ENCODE data around the gene ZNF516.

The ZNF516 gene

GRCh38 chr18:76391746-76392145 lies 103.3 kb downstream of the ZNF516 start:
- Histone ChIP-seq H3K36me3 (ENCODE audit: insufficient read depth, low read depth, low read length) (no peaks in the 10 kb centered on the region), H3K4me1 (ENCODE audit: insufficient read depth, low read length) (no peaks in the 10 kb centered on the region), H3K4me3 (ENCODE audit: low read length) (no peak overlapping the region), H3K27ac (ENCODE audit: low read length) (no peak overlapping the region), H3K9ac (ENCODE audit: low read depth, low read length) (no peak overlapping the region), H3K27me3 (ENCODE audit: insufficient read depth, low read length) (no peaks in the 10 kb centered on the region), H3K9me3 (ENCODE audit: insufficient read depth, low read depth, low read length) (no peaks in the 10 kb centered on the region)

- no peak overlapping the region for H3K9ac ChIP-seq (ENCODE audit: low read depth, low read length)
- H3K36me3 ChIP-seq (ENCODE audit: insufficient read depth, low read depth, low read length), result no peaks in the 10 kb centered on the region
- H3K4me1 ChIP-seq (ENCODE audit: insufficient read depth, low read length), result no peaks in the 10 kb centered on the region
- no peak overlapping the region for H3K4me3 ChIP-seq (ENCODE audit: low read length)
- no peak overlapping the region for H3K27ac ChIP-seq (ENCODE audit: low read length)
- no peaks in the 10 kb centered on the region for H3K9me3 ChIP-seq (ENCODE audit: insufficient read depth, low read depth, low read length)
- H3K27me3 ChIP-seq (ENCODE audit: insufficient read depth, low read length), result no peaks in the 10 kb centered on the region
Observed at GRCh38 chr18:76391038-76391437, 104.0 kb downstream of the ZNF516 start.

- no peak overlapping the region for H3K9ac ChIP-seq (ENCODE audit: low read depth, low read length)
- no peaks in the 10 kb centered on the region for H3K27me3 ChIP-seq (ENCODE audit: insufficient read depth, low read length)
- H3K36me3 ChIP-seq (ENCODE audit: insufficient read depth, low read depth, low read length), result no peaks in the 10 kb centered on the region
- H3K4me1 ChIP-seq (ENCODE audit: insufficient read depth, low read length), result no peaks in the 10 kb centered on the region
- H3K9me3 ChIP-seq (ENCODE audit: insufficient read depth, low read depth, low read length), result no peaks in the 10 kb centered on the region
- no peak overlapping the region for H3K27ac ChIP-seq (ENCODE audit: low read length)
- H3K4me3 ChIP-seq (ENCODE audit: low read length), result no peak overlapping the region
Observed at GRCh38 chr18:76390452-76391035, 104.5 kb downstream of the ZNF516 start.

- Histone ChIP-seq H3K27ac (ENCODE audit: low read length) (no peak overlapping the region), H3K9me3 (ENCODE audit: insufficient read depth, low read depth, low read length) (no peaks in the 10 kb centered on the region), H3K36me3 (ENCODE audit: insufficient read depth, low read depth, low read length) (no peaks in the 10 kb centered on the region), H3K4me3 (ENCODE audit: low read length) (no peak overlapping the region), H3K27me3 (ENCODE audit: insufficient read depth, low read length) (no peaks in the 10 kb centered on the region), H3K4me1 (ENCODE audit: insufficient read depth, low read length) (no peaks in the 10 kb centered on the region), H3K9ac (ENCODE audit: low read depth, low read length) (no peak overlapping the region)
Observed at GRCh38 chr18:76389716-76390115, 105.3 kb downstream of the ZNF516 start.

GRCh38 chr18:76388891-76389423 lies 106.1 kb downstream of the ZNF516 start:
- H3K36me3 ChIP-seq (ENCODE audit: insufficient read depth, low read depth, low read length), result no peaks in the 10 kb centered on the region

GRCh38 chr18:76388261-76388660 lies 106.8 kb downstream of the ZNF516 start:
- Histone ChIP-seq H3K27me3 (ENCODE audit: insufficient read depth, low read length) (no peaks in the 10 kb centered on the region), H3K4me1 (ENCODE audit: insufficient read depth, low read length) (no peaks in the 10 kb centered on the region), H3K4me3 (ENCODE audit: low read length) (no peak overlapping the region), H3K9me3 (ENCODE audit: insufficient read depth, low read depth, low read length) (no peaks in the 10 kb centered on the region), H3K36me3 (ENCODE audit: insufficient read depth, low read depth, low read length) (no peaks in the 10 kb centered on the region), H3K9ac (ENCODE audit: low read depth, low read length) (no peak overlapping the region), H3K27ac (ENCODE audit: low read length) (no peak overlapping the region)

More at GRCh38 chr18:76388891-76389423, 106.1 kb downstream of the ZNF516 start:
- Histone ChIP-seq H3K9me3 (ENCODE audit: insufficient read depth, low read depth, low read length) (no peaks in the 10 kb centered on the region), H3K27me3 (ENCODE audit: insufficient read depth, low read length) (no peaks in the 10 kb centered on the region), H3K4me1 (ENCODE audit: insufficient read depth, low read length) (no peaks in the 10 kb centered on the region), H3K9ac (ENCODE audit: low read depth, low read length) (no peak overlapping the region), H3K27ac (ENCODE audit: low read length) (no peak overlapping the region), H3K4me3 (ENCODE audit: low read length) (no peak overlapping the region)

GRCh38 chr18:76387608-76388007 lies 107.4 kb downstream of the ZNF516 start:
- Histone ChIP-seq H3K9me3 (ENCODE audit: insufficient read depth, low read depth, low read length) (no peaks in the 10 kb centered on the region), H3K36me3 (ENCODE audit: insufficient read depth, low read depth, low read length) (no peaks in the 10 kb centered on the region), H3K27me3 (ENCODE audit: insufficient read depth, low read length) (no peaks in the 10 kb centered on the region), H3K9ac (ENCODE audit: low read depth, low read length) (no peak overlapping the region), H3K4me1 (ENCODE audit: insufficient read depth, low read length) (no peaks in the 10 kb centered on the region), H3K27ac (ENCODE audit: low read length) (no peak overlapping the region), H3K4me3 (ENCODE audit: low read length) (no peak overlapping the region)

GRCh38 chr18:76386886-76387285 lies 108.2 kb downstream of the ZNF516 start:
- no peaks in the 10 kb centered on the region for H3K9me3 ChIP-seq (ENCODE audit: insufficient read depth, low read depth, low read length)
- no peaks in the 10 kb centered on the region for H3K4me1 ChIP-seq (ENCODE audit: insufficient read depth, low read length)
- no peak overlapping the region for H3K27ac ChIP-seq (ENCODE audit: low read length)
- H3K4me3 ChIP-seq (ENCODE audit: low read length), result no peak overlapping the region
- no peaks in the 10 kb centered on the region for H3K36me3 ChIP-seq (ENCODE audit: insufficient read depth, low read depth, low read length)
- H3K27me3 ChIP-seq (ENCODE audit: insufficient read depth, low read length), result no peaks in the 10 kb centered on the region
- H3K9ac ChIP-seq (ENCODE audit: low read depth, low read length), result no peak overlapping the region

GRCh38 chr18:76386071-76386470 lies 109.0 kb downstream of the ZNF516 start:
- Histone ChIP-seq H3K9ac (ENCODE audit: low read depth, low read length) (no peak overlapping the region), H3K27ac (ENCODE audit: low read length) (no peak overlapping the region), H3K4me3 (ENCODE audit: low read length) (no peak overlapping the region), H3K9me3 (ENCODE audit: insufficient read depth, low read depth, low read length) (no peaks in the 10 kb centered on the region), H3K4me1 (ENCODE audit: insufficient read depth, low read length) (no peaks in the 10 kb centered on the region), H3K27me3 (ENCODE audit: insufficient read depth, low read length) (no peaks in the 10 kb centered on the region), H3K36me3 (ENCODE audit: insufficient read depth, low read depth, low read length) (no peaks in the 10 kb centered on the region)

- Histone ChIP-seq H3K36me3 (ENCODE audit: insufficient read depth, low read depth, low read length) (no peaks in the 10 kb centered on the region), H3K27me3 (ENCODE audit: insufficient read depth, low read length) (no peaks in the 10 kb centered on the region), H3K9ac (ENCODE audit: low read depth, low read length) (no peak overlapping the region), H3K4me1 (ENCODE audit: insufficient read depth, low read length) (no peaks in the 10 kb centered on the region), H3K4me3 (ENCODE audit: low read length) (no peak overlapping the region), H3K9me3 (ENCODE audit: insufficient read depth, low read depth, low read length) (no peaks in the 10 kb centered on the region), H3K27ac (ENCODE audit: low read length) (no peak overlapping the region)
Observed at GRCh38 chr18:76385681-76385975, 109.4 kb downstream of the ZNF516 start.

GRCh38 chr18:76384861-76385680 lies 110.0 kb downstream of the ZNF516 start:
- H3K9me3 ChIP-seq (ENCODE audit: insufficient read depth, low read depth, low read length), result no peaks in the 10 kb centered on the region
- H3K27ac ChIP-seq (ENCODE audit: low read length), result no peak overlapping the region
- no peaks in the 10 kb centered on the region for H3K4me1 ChIP-seq (ENCODE audit: insufficient read depth, low read length)
- no peaks in the 10 kb centered on the region for H3K27me3 ChIP-seq (ENCODE audit: insufficient read depth, low read length)
- no peak overlapping the region for H3K9ac ChIP-seq (ENCODE audit: low read depth, low read length)
- no peak overlapping the region for H3K4me3 ChIP-seq (ENCODE audit: low read length)
- H3K36me3 ChIP-seq (ENCODE audit: insufficient read depth, low read depth, low read length), result no peaks in the 10 kb centered on the region; the same call in 1 of the 2 replicates

GRCh38 chr18:76384114-76384790 lies 110.8 kb downstream of the ZNF516 start:
- Histone ChIP-seq H3K9ac (ENCODE audit: low read depth, low read length) (no peak overlapping the region), H3K9me3 (ENCODE audit: insufficient read depth, low read depth, low read length) (no peaks in the 10 kb centered on the region), H3K36me3 (ENCODE audit: insufficient read depth, low read depth, low read length) (peaks cover 8% of the 10 kb centered on the region; the same call in 1 of the 2 replicates), H3K27me3 (ENCODE audit: insufficient read depth, low read length) (no peaks in the 10 kb centered on the region), H3K4me3 (ENCODE audit: low read length) (no peak overlapping the region), H3K4me1 (ENCODE audit: insufficient read depth, low read length) (no peaks in the 10 kb centered on the region), H3K27ac (ENCODE audit: low read length) (no peak overlapping the region)
